ENCODE measurements around the gene PIK3R6. TPM values are rescaled to one million over a fixed set of nuclear protein-coding genes. Genes with fewer than 3 reads are reported as not detected.

The PIK3R6 gene
- total and polyA plus RNA-seq, 2 of the 4 experiments (the other 2 are of a cell fraction), result not detected

DNA sequence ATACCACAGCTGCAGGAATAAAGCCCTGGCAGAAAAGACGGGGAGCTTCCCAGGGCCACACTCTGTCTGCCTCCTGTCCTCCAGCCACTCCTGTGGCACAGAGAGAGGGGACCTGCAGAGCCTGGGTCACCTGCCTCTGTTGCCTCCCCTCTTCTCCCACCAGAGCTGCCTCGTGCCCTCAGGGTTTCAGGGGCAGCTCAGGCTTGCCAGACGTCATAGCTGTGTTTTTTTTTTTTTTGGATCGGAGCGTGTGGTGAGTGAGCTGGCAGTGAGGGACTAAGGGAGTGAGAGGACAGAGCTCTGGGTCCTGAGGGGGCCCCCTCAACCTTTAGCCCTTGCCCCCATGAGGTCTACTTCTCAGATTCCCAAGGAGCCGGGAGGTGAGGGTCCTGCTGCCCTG is 2.1 kb downstream of the PIK3R6 start:
- intact Hi-C loops (cut with micrococcal nuclease) (no loop called here), dilution Hi-C loops (cut with HindIII; ENCODE audit: low sequenced_read_pairs, unreplicated experiment) (no loop called here), in situ Hi-C loops (cut with MboI; ENCODE audit: low sequenced_read_pairs) (no loop called here)
- no peak overlapping the region for H3K4me2 ChIP-seq (ENCODE audit: low read depth, low read length)
- H4K5ac ChIP-seq (ENCODE audit: low read depth, low read length), result no peak overlapping the region
- ChIA-PET CTCF (no interaction called here), POLR2A (ENCODE audit: unreplicated experiment) (no interaction called here)
- WGBS, 2 experiments (ENCODE audit: extremely low coverage in 2 of 2, insufficient read length in 1 of 2), result 30% methylated on average over 2 of the region's 6 CpGs; no CpG with 5 or more reads in 1 of the 2 experiments
- H3K27me3 ChIP-seq (ENCODE audit: control insufficient read depth, insufficient read depth, low read length), result peaks cover 3% of the 10 kb centered on the region; the same call in 1 of the 2 replicates
- TF ChIP-seq, protein P1, sequence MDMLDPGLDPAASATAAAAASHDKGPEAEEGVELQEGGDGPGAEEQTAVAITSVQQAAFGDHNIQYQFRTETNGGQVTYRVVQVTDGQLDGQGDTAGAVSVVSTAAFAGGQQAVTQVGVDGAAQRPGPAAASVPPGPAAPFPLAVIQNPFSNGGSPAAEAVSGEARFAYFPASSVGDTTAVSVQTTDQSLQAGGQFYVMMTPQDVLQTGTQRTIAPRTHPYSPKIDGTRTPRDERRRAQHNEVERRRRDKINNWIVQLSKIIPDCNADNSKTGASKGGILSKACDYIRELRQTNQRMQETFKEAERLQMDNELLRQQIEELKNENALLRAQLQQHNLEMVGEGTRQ (IDR thresholded peaks at IDR 0.05; ENCODE audit: low read depth, low read length), result no peak
- TF ChIP-seq MAZ (IDR thresholded peaks at IDR 0.05; ENCODE audit: borderline replicate concordance, low read depth, low read length) (no peak), NFE2L2 (IDR thresholded peaks at IDR 0.05; ENCODE audit: low read depth, low read length) (no peak), CHD1 (IDR thresholded peaks at IDR 0.05; ENCODE audit: low read depth, low read length) (no peak), FOS (IDR thresholded peaks at IDR 0.05; ENCODE audit: low read depth, low read length) (no peak), MXI1 (IDR thresholded peaks at IDR 0.05; ENCODE audit: borderline replicate concordance, low read depth, low read length) (no peak), SMC3 (IDR thresholded peaks at IDR 0.05; ENCODE audit: low read depth, low read length) (no peak), RFX5 (IDR thresholded peaks at IDR 0.05; ENCODE audit: low read depth, low read length) (no peak), MAFK (IDR thresholded peaks at IDR 0.05; ENCODE audit: low read depth, low read length) (no peak), CEBPB (IDR thresholded peaks at IDR 0.05; ENCODE audit: low read depth, low read length) (no peak), RAD21 (IDR thresholded peaks at IDR 0.05; ENCODE audit: low read length) (no peak), BHLHE40 (IDR thresholded peaks at IDR 0.05; ENCODE audit: low read depth, low read length) (no peak), RCOR1 (IDR thresholded peaks at IDR 0.05; ENCODE audit: insufficient replicate concordance, low read length) (no peak), POLR2A (IDR thresholded peaks at IDR 0.05; ENCODE audit: low read depth, low read length) (no peak)
- TF ChIP-seq, protein P2, sequence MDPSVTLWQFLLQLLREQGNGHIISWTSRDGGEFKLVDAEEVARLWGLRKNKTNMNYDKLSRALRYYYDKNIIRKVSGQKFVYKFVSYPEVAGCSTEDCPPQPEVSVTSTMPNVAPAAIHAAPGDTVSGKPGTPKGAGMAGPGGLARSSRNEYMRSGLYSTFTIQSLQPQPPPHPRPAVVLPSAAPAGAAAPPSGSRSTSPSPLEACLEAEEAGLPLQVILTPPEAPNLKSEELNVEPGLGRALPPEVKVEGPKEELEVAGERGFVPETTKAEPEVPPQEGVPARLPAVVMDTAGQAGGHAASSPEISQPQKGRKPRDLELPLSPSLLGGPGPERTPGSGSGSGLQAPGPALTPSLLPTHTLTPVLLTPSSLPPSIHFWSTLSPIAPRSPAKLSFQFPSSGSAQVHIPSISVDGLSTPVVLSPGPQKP (IDR thresholded peaks at IDR 0.05; ENCODE audit: borderline replicate concordance, low read depth, low read length), result no peak
- TF ChIP-seq, protein P3, sequence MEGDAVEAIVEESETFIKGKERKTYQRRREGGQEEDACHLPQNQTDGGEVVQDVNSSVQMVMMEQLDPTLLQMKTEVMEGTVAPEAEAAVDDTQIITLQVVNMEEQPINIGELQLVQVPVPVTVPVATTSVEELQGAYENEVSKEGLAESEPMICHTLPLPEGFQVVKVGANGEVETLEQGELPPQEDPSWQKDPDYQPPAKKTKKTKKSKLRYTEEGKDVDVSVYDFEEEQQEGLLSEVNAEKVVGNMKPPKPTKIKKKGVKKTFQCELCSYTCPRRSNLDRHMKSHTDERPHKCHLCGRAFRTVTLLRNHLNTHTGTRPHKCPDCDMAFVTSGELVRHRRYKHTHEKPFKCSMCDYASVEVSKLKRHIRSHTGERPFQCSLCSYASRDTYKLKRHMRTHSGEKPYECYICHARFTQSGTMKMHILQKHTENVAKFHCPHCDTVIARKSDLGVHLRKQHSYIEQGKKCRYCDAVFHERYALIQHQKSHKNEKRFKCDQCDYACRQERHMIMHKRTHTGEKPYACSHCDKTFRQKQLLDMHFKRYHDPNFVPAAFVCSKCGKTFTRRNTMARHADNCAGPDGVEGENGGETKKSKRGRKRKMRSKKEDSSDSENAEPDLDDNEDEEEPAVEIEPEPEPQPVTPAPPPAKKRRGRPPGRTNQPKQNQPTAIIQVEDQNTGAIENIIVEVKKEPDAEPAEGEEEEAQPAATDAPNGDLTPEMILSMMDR (conservative IDR thresholded peaks at IDR 0.05; ENCODE audit: low read depth, low read length), result no peak
- H3K9me1 ChIP-seq (ENCODE audit: insufficient read depth, low read length), result no peaks in the 10 kb centered on the region
- H3K9me3 ChIP-seq (ENCODE audit: control insufficient read depth, insufficient read depth, low read length), result no peaks in the 10 kb centered on the region
- no peak overlapping the region for H3K27ac ChIP-seq (ENCODE audit: insufficient read depth, low read length)
- ATAC-seq (ENCODE audit: low read depth), result no peak
- H2AK5ac ChIP-seq (ENCODE audit: low read depth, low read length), result no peak overlapping the region
- no peak for DNase-seq
- no peak overlapping the region for H2BK15ac ChIP-seq (ENCODE audit: low read depth, low read length)
- no peak overlapping the region for H3K23ac ChIP-seq (ENCODE audit: low read depth, low read length)
- H3K14ac ChIP-seq (replicated peaks; ENCODE audit: low read depth, low read length), result no peak overlapping the region
- H2AK9ac ChIP-seq (replicated peaks; ENCODE audit: low read depth, low read length, poor library complexity), result no peak overlapping the region
- no peak overlapping the region for H2BK120ac ChIP-seq (ENCODE audit: low read depth, low read length)
- no peaks in the 10 kb centered on the region for H3K79me1 ChIP-seq (ENCODE audit: low read depth in 1 of 2, low read length in 2 of 2)
- no peak overlapping the region for H3K56ac ChIP-seq (ENCODE audit: extremely low read depth, insufficient read depth, low read length)
- no TSS peak for BruUV-seq (replicated peaks)
- no peak overlapping the region for H2AFZ ChIP-seq (replicated peaks; ENCODE audit: low read length, poor library complexity)
- H3K9ac ChIP-seq (ENCODE audit: low read depth, low read length), result no peak overlapping the region
- H3K4me1 ChIP-seq (ENCODE audit: control insufficient read depth, insufficient read depth, low read length), result no peaks in the 10 kb centered on the region
- no peak overlapping the region for H3K4me3 ChIP-seq (ENCODE audit: insufficient read depth, low read depth, low read length)
- no peak overlapping the region for H2BK20ac ChIP-seq (ENCODE audit: low read depth, low read length)
- no peak overlapping the region for H4K8ac ChIP-seq (ENCODE audit: low read depth in 2 of 2, low read length in 2 of 2)
- no peak overlapping the region for H3K4ac ChIP-seq (ENCODE audit: low read depth, low read length)
- H4K91ac ChIP-seq (ENCODE audit: insufficient read depth, low read depth, low read length), result no peak overlapping the region
- H4K20me1 ChIP-seq (ENCODE audit: insufficient read depth, low read length), result no peaks in the 10 kb centered on the region
- no peaks in the 10 kb centered on the region for H3K36me3 ChIP-seq (ENCODE audit: control insufficient read depth, insufficient read depth, low read length)
- no peak overlapping the region for H3K18ac ChIP-seq (ENCODE audit: low read depth, low read length)
- H2BK5ac ChIP-seq (ENCODE audit: low read depth, low read length, poor library complexity, severe bottlenecking), result no peak overlapping the region
